Keratinocyte (primary cell): ENCODE data around the gene COL8A1. TPM values are rescaled to one million over a fixed set of nuclear protein-coding genes. Genes with fewer than 3 reads are reported as not detected.

ENCODE experiments used
- DNase-seq: peaks from one replicate; pipeline ENCODE4 v3.0.0-alpha.2; 2011; ENCODE audit warnings: low read depth, missing footprints, low spot score
- FAIRE-seq: peaks from 2 replicates; lab custom pipeline; 2011; peaks lifted over from hg19 to GRCh38; lab: Jason Lieb, UNC
- H2AFZ ChIP-seq: 2 replicates; pipeline ENCODE4 v1.6.0; 2012; ENCODE audit warnings: low read length, control low read depth, inconsistent platforms; ENCODE audit not compliant: control insufficient read depth
- H3K27ac ChIP-seq: 2 replicates; pipeline ENCODE4 v1.5.1; 2011; ENCODE audit warnings: low read length; ENCODE audit not compliant: control insufficient read depth, insufficient read depth
- H3K27me3 ChIP-seq: 3 replicates; pipeline ENCODE4 v1.6.0; 2011; ENCODE audit warnings: low read length; ENCODE audit not compliant: control insufficient read depth, insufficient read depth; ENCODE audit errors: extremely low read depth
- H3K36me3 ChIP-seq, 2 experiments: 2 replicates in 1 of 2; 3 replicates in 1 of 2; pipeline ENCODE4 v1.5.1; 2011; ENCODE audit warnings: low read length in 2 of 2, mild to moderate bottlenecking in 1 of 2; ENCODE audit not compliant: control insufficient read depth in 2 of 2, insufficient read depth in 2 of 2; ENCODE audit errors: extremely low read depth in 1 of 2
- H3K4me1 ChIP-seq: 3 replicates; pipeline ENCODE4 v1.5.1; 2011; ENCODE audit warnings: low read length; ENCODE audit not compliant: control insufficient read depth, insufficient read depth; ENCODE audit errors: extremely low read depth
- H3K4me2 ChIP-seq: 3 replicates; pipeline ENCODE4 v1.6.0; 2011; ENCODE audit warnings: low read depth, low read length; ENCODE audit not compliant: control insufficient read depth, insufficient read depth; ENCODE audit errors: extremely low read depth
- H3K4me3 ChIP-seq, 3 experiments: fragments of 200-600 bp in 1 of 3; sonication (generic) in 1 of 3; 2 replicates in 2 of 3; 3 replicates in 1 of 3; pipeline ENCODE4 v1.5.1; 2011 to 2016; ENCODE audit warnings: low read length in 3 of 3, mild to moderate bottlenecking in 3 of 3, control low read depth in 2 of 3, inconsistent platforms in 1 of 3, low read depth in 1 of 3, mixed read lengths in 1 of 3, mixed run types in 1 of 3, moderate library complexity in 1 of 3; ENCODE audit not compliant: control insufficient read depth in 2 of 3, insufficient read depth in 2 of 3; ENCODE audit errors: extremely low read depth in 1 of 3
- H3K79me2 ChIP-seq: 2 replicates; pipeline ENCODE4 v1.6.0; 2012; ENCODE audit warnings: low read length; ENCODE audit not compliant: control insufficient read depth, insufficient read depth
- H3K9ac ChIP-seq: 3 replicates; pipeline ENCODE4 v1.6.0; 2011; ENCODE audit warnings: low read length; ENCODE audit not compliant: control insufficient read depth, insufficient read depth; ENCODE audit errors: extremely low read depth
- H3K9me1 ChIP-seq: 3 replicates; pipeline ENCODE4 v1.6.0; 2011; ENCODE audit warnings: low read length; ENCODE audit not compliant: control insufficient read depth, insufficient read depth; ENCODE audit errors: extremely low read depth
- H3K9me3 ChIP-seq: 2 replicates; pipeline ENCODE4 v1.5.1; 2012; ENCODE audit warnings: low read depth, low read length; ENCODE audit not compliant: control insufficient read depth
- H4K20me1 ChIP-seq: 3 replicates; pipeline ENCODE4 v1.6.0; 2011; ENCODE audit warnings: low read length; ENCODE audit not compliant: control insufficient read depth, insufficient read depth; ENCODE audit errors: extremely low read depth
- EZH2 ChIP-seq: IDR thresholded peaks from one replicate; pipeline ENCODE4 v1.6.1; 2012; ENCODE audit warnings: inconsistent platforms, mild to moderate bottlenecking, low read length, moderate library complexity
- dilution Hi-C: fragments of 300-500 bp; cut with MboI; formaldehyde crosslinking; loops from one replicate; pipeline ENCODE4 v1.7.0; 2020; ENCODE audit warnings: low sequenced_read_pairs; ENCODE audit not compliant: extremely low pct_ligation_motif_present
- polyA plus RNA-seq, 5 experiments: library from polyadenylated mRNA; depleted of rRNA in 3 of 5; stranded (reverse) in 3 of 5; stranded (forward) in 1 of 5; unstranded in 1 of 5; fragments of >200 nt; gene quantifications; 1 replicate in 1 of 5; 2 replicates in 3 of 5; 3 replicates in 1 of 5; pipeline versions ENCODE4 v1.2.1 to v1.2.3, GENCODE V29; 2011 to 2012; ENCODE audit warnings: missing spikeins in 2 of 5, low read depth in 1 of 5, low replicate concordance in 1 of 5
- TF ChIP-seq, protein P1 (sequence below), 3 experiments: IDR thresholded peaks in 1 of 3; conservative IDR thresholded peaks in 1 of 3; optimal IDR thresholded peaks in 1 of 3; 2 replicates in 2 of 3; 3 replicates in 1 of 3; pipeline versions ENCODE3 to v1.5.1; 2011; ENCODE audit warnings: low read length in 3 of 3, mild to moderate bottlenecking in 3 of 3, moderate library complexity in 2 of 3, control low read depth in 1 of 3, inconsistent platforms in 1 of 3; ENCODE audit not compliant: insufficient read depth in 2 of 3; ENCODE audit errors: extremely low read depth in 1 of 3

Gene COL8A1
- polyA plus RNA-seq, 1 donor (not counting 4 experiments of a cell fraction or from before 2014, with no cell fraction given) = 102 TPM

DNA sequence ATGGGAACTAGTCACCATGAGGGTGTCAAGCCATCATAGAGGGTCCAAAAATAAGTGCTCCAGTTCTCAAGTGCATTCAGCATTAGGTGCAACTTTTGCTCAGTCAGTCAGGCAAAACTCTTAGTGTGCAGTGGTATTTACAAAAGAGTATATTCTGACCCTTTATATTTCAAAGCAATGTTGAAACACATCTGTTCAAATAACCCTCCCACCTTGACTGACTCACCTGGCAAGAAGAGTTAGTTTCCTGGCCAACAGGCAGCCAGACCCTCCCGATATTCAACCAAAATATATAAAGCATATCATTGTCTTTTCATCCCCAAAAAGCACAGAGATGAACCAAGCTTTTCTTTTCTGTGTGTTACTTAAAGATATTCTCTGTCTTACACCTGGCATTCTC is 7.6 kb upstream of the COL8A1 start:
- TF ChIP-seq, protein P1, sequence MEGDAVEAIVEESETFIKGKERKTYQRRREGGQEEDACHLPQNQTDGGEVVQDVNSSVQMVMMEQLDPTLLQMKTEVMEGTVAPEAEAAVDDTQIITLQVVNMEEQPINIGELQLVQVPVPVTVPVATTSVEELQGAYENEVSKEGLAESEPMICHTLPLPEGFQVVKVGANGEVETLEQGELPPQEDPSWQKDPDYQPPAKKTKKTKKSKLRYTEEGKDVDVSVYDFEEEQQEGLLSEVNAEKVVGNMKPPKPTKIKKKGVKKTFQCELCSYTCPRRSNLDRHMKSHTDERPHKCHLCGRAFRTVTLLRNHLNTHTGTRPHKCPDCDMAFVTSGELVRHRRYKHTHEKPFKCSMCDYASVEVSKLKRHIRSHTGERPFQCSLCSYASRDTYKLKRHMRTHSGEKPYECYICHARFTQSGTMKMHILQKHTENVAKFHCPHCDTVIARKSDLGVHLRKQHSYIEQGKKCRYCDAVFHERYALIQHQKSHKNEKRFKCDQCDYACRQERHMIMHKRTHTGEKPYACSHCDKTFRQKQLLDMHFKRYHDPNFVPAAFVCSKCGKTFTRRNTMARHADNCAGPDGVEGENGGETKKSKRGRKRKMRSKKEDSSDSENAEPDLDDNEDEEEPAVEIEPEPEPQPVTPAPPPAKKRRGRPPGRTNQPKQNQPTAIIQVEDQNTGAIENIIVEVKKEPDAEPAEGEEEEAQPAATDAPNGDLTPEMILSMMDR (optimal IDR thresholded peaks at IDR 0.05 in 1 of 3, IDR thresholded peaks at IDR 0.05 in 1 of 3, conservative IDR thresholded peaks at IDR 0.05 in 1 of 3; ENCODE audit: extremely low read depth in 1 of 3, insufficient read depth in 2 of 3, low read length in 3 of 3) = no peak
- no peak for TF ChIP-seq EZH2
- H3K9me3 ChIP-seq = no peaks in the 10 kb centered on the region
- H3K36me3 ChIP-seq = no peaks in the 10 kb centered on the region
- peaks cover 23% of the 10 kb centered on the region for H3K4me1 ChIP-seq
- H2AFZ ChIP-seq = peak overlapping the region; percentile 77
- H3K9me1 ChIP-seq = no peaks in the 10 kb centered on the region
- no peak for DNase-seq
- H3K4me2 ChIP-seq = peak overlapping the region; percentile 52
- peak overlapping the region in 1 of 3 experiments; percentile 20 for H3K4me3 ChIP-seq
- no peak overlapping the region for H3K9ac ChIP-seq
- H3K79me2 ChIP-seq = no peaks in the 10 kb centered on the region
- H3K27me3 ChIP-seq = no peaks in the 10 kb centered on the region
- dilution Hi-C loops = no loop called here
- peak; percentile 44 for FAIRE-seq
- no peak overlapping the region for H3K27ac ChIP-seq
- H4K20me1 ChIP-seq = no peaks in the 10 kb centered on the region

DNA sequence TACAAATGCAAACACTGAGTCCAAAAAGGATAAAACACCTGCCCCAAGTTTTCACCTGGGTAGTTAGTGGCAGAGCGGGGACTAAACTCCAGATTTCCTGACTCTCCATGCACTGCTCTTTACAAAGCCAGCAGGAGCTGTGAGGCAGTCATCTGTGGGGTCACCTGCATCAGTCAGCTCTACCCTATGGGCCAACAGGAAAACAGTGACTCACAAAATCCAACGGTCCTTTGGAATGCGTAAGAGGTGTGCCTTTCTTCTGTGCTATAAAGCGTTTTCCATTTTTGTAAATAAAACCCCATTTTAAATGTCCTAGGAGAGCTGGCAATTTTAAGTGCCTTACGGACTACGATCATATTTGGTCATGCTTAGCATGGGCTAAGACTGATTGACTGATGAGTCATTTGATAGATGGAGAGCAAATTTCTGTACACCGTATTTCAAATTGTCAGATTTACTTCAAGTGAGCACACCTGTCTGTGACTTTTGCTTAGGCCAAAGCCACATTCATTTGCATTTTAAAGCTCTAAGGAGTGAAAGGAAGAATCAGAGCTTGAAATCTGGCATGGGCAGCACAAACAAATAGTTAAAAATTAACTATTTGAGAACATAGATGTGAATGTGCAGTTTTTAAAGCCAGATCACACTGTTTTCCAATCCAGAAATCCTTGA is 4.4 kb upstream of the COL8A1 start:
- H3K4me2 ChIP-seq = no peak overlapping the region
- H3K9me3 ChIP-seq = no peaks in the 10 kb centered on the region
- H3K4me1 ChIP-seq = peaks cover 28% of the 10 kb centered on the region
- no peak overlapping the region for H3K9ac ChIP-seq
- FAIRE-seq (peak; percentile 36), DNase-seq (no peak)
- dilution Hi-C loops = no loop called here
- H3K36me3 ChIP-seq = no peaks in the 10 kb centered on the region
- no peak overlapping the region for H2AFZ ChIP-seq
- H3K27me3 ChIP-seq = no peaks in the 10 kb centered on the region
- TF ChIP-seq, protein P1 (optimal IDR thresholded peaks at IDR 0.05 in 1 of 3, IDR thresholded peaks at IDR 0.05 in 1 of 3, conservative IDR thresholded peaks at IDR 0.05 in 1 of 3; ENCODE audit: extremely low read depth in 1 of 3, insufficient read depth in 2 of 3, low read length in 3 of 3) = no peak
- TF ChIP-seq EZH2 = no peak
- H3K4me3 ChIP-seq = no peak overlapping the region
- H3K27ac ChIP-seq = no peak overlapping the region
- no peaks in the 10 kb centered on the region for H3K9me1 ChIP-seq
- H3K79me2 ChIP-seq = peaks cover 10% of the 10 kb centered on the region
- H4K20me1 ChIP-seq = no peaks in the 10 kb centered on the region
